Upper lobe of left lung (tissue), 4 donors: ENCODE measurements around the gene NCF1.
"Not testable (repeated sequence)": the region's sequence is repeated elsewhere in the genome, so short reads cannot be mapped to it uniquely, and the experiment has no call there.

ENCODE experiments used
- EP300 ChIP-seq, 4 donors: sonication (generic); formaldehyde crosslinking; IDR thresholded peaks; one replicate each; pipeline ENCODE4 v1.5.1; 2017; ENCODE audit warnings: antibody characterized with exemption in 4 of 4, control low read depth in 2 of 4
- TF ChIP-seq, protein P1 (sequence below), 6 experiments: fragments of 450-650 bp in 4 of 6; fragments of 200-600 bp in 2 of 6; sonication (generic) in 2 of 6; IDR thresholded peaks; one replicate each; pipeline ENCODE4 v1.5.1; 2016 to 2019; ENCODE audit warnings: antibody characterized with exemption in 6 of 6

DNA sequence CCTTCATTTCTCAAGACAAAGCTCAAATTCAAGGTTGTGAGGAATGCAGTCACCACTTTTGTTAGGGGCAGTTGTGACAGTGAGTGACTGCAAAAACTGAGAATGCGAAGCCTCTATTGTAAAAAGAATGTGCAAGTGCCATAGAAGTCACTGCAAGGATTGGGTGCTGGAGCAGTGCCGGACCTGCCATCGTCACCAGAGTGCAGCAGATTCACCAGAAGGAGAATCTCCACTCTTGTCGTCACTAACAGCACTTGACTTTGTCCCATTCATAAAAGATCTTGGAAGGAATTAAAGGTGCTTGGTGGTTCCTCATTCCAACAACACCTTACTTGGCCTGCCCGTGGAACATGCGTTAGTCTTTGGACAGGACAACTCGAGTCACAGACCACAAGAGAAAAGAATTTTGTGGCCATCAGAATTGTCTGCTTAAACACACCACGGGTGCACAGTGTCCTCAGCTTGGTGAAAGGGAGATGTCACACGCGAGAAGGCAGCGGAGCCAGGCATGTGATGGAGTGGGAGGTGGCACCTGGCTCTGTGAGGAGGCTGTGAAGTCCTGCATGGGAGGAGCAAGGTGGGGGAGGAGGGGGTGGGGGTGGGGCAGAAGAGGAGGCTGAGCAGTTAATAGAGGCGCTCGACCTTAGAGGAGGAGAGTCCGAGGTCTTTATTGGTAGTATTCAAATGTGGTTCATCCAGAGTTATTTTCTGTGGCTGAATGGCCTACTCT, 33.7 kb upstream of the NCF1 start:
- TF ChIP-seq, protein P1, sequence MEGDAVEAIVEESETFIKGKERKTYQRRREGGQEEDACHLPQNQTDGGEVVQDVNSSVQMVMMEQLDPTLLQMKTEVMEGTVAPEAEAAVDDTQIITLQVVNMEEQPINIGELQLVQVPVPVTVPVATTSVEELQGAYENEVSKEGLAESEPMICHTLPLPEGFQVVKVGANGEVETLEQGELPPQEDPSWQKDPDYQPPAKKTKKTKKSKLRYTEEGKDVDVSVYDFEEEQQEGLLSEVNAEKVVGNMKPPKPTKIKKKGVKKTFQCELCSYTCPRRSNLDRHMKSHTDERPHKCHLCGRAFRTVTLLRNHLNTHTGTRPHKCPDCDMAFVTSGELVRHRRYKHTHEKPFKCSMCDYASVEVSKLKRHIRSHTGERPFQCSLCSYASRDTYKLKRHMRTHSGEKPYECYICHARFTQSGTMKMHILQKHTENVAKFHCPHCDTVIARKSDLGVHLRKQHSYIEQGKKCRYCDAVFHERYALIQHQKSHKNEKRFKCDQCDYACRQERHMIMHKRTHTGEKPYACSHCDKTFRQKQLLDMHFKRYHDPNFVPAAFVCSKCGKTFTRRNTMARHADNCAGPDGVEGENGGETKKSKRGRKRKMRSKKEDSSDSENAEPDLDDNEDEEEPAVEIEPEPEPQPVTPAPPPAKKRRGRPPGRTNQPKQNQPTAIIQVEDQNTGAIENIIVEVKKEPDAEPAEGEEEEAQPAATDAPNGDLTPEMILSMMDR (IDR thresholded peaks at IDR 0.05): not testable (repeated sequence)
- TF ChIP-seq EP300 (IDR thresholded peaks at IDR 0.05): not testable (repeated sequence)
